Measurements from ENCODE around the gene CHSY1. TPM values are rescaled to one million over a fixed set of nuclear protein-coding genes. Genes with fewer than 3 reads are reported as not detected.

The CHSY1 gene
- total RNA-seq, 1 donor from 2014 or later: 14.1 TPM

DNA sequence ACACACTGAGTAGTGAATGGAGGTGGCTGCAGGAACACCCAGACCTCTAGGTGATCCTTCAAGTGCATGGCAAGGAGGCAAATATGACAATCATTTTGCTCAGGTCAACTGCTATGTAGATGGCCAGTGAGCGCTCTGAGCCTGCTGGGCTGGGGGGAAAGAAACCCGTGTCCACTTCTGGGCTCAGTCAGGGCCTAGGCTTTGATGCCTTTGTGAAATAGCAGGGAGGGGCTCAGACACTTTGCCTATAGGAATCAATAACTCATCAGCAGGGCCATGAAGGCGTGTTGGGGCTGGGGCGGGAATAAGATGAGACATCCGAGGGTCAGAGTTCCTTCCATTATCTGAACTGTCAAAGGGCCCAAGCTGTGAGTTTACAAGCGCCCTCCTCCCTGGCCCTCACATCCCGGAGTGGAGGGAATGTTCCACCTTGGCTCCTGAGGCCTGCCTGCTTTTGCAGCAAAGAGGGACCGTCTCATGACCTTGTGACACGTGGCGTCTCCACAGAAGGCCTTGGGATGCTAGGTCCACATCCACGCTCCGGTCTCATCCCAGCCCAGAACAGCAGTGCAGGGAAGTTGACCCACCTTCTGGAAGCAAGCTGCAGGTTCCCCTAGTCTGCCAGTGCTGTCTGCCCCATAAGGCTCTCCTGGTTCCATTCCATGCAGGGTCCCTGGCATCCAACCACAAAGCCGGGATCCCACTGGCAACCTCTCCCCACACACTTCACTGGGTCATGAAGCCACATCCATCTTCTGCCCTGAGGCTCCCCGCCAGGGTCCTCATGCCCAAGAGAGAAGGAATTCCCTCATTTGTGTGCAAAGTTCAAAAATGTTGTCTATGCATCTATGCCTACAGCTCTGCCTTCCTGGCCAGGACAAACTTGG lies 78.4 kb downstream of the CHSY1 start:
- DNase-seq (ENCODE audit: low read depth): no peak

DNA sequence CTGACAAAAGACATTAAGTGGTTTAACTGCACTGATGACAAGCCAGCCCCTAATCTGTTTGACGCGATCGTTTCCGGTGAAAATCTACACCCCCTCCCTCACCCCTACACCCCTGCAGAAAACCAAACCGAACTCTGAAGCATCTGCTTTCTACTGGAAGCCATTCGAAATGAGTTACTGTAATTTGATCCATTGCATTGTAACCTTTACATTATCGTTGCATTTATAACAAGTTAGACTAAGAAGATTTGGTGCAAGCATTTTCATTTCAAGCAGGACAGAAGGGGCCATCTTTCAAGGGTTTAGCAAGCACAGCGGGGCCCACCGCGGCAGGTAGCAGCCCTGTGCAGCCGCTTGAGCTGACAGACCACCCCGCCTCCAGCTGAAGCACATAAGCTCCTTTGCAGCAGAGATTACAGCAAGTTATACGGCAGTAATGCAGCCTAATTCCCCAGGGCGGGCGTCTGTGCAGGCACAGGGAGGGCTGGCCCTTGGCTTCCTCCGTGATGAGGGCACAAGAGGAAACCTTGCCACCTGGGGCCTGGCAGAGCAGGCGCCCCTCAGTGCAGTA lies 79.3 kb downstream of the CHSY1 start:
- DNase-seq (ENCODE audit: low read depth): no peak

DNA sequence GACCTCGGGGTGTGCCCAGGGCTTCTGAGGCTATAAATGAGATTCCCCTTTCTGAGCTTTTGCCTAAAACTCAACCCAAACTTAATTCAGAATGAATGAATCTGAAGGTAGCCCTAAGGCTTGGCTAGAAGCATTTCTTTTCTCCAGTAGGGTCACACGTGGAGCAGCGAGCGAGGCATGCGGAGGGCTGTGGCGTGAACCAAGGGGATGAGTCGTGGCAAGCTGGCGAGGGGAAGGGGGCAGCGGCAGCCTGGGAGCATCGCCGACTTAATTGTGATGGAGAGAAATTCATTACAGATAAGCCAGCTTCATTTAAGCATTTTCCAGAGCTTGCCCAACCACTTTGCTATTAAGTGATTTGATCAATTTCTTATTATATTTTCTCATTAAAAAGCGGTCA lies 79.9 kb downstream of the CHSY1 start:
- no peak for DNase-seq (ENCODE audit: low read depth)

DNA sequence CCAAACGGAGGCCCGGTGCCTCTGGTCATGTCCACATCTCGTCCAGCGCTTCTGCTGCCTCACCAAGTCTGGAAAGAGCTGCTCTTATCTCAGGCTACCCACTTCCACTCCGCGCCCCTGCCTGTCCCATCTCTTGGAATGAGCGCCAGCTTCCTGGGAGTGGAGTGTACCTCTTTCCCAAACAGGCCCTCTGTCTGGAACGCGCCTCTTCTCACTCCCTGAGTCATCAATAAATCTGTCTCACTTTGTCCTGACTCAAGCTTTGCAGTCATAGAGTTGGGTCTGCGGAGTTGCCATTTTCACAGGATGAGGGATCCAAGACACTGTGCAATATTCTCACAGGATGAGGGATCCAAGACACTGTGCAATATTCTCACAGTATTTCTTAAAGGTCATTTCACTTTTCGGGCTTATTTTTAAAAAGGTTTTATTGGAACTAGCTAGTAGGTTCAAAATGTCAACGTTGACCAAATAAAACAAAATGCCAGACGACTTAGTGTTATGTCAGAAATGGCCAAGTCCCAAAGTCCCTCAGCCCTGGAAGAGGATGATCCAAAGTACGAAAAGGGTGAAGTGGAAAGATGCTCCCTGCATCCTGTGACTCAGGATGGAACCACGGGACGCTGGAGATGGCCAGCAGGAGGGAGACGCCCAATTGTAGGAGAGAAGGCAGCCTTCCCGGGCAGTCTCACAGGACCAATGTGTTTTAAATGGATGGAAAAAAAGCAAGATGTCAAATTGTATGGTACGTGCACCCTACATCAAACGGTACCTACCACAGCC lies 81.1 kb downstream of the CHSY1 start:
- peak; percentile 25 for DNase-seq (ENCODE audit: low read depth)

DNA sequence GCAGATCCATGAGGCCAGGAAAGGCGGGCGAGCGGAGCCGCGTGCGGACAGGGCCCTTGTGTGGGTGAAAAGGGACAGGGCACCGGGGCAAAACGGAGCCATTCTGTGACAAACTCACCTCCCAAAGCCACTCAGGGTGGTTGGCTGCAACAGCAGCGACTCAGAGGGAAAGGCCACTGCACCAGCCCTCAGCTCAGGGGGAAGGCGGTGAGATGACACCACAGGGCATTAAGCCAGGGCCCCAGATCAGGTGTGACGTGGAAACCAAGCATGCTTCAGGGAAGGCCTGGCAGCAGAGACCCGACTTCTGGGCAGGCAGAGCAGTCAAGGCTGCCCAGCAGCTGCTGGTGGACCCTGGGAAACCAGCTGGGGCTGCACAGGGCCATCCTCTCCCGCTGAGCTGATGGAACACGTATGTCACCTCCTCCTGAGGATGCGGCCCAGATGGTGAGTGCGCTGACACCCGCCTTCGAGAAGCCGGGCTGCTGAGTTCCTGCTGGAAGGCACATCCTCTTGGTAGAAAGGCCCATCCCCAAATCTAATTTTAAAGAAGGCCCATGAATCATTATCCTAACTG lies 82.3 kb downstream of the CHSY1 start:
- peak; percentile 81 for DNase-seq (ENCODE audit: low read depth)

DNA sequence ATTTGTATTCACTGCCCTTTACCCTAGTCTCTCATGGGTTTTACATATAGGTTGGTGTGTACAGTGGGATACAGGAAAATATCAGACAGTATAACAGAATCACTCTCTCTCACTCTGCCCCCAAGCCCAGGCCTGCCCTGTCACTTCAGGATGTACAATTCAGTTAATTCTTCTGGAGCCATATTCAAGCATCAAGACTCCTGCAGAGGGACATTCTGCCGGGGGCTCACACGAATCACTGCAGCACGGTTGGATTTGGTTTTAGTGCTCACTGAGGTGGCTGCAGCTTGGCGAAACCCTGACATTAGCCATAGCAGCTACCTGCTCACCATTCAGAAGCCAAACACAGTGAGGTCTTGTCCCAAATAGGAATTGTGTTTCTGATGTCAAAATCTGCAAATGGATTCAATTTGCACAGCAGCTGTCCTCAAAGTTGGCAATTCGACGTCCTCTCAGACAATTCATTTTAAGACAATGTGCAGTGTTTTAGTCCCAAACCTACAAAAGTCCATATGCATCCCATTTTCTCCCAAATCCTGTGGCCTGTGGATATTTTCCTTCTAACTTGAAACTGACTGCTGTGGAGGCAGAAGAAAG lies 82.9 kb downstream of the CHSY1 start:
- DNase-seq (ENCODE audit: low read depth): no peak

DNA sequence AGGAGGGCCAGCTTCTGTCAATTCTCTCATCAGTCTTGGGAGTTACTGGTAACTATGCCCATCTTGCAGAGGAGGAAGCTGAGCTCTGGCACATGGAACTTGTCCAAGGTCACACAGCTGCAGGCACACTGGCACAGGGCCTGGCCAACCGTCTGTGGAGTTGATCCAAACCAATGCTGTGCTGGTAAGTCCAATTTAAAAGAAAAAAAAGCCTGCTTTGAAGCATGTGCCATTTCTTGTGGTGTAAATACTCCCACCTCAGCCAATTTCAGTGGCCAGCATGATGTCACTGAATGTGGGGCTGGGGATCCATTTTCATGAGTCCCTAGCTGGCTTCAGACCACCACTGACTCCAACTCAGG lies 83.4 kb downstream of the CHSY1 start:
- peak; percentile 73 for DNase-seq (ENCODE audit: low read depth)

DNA sequence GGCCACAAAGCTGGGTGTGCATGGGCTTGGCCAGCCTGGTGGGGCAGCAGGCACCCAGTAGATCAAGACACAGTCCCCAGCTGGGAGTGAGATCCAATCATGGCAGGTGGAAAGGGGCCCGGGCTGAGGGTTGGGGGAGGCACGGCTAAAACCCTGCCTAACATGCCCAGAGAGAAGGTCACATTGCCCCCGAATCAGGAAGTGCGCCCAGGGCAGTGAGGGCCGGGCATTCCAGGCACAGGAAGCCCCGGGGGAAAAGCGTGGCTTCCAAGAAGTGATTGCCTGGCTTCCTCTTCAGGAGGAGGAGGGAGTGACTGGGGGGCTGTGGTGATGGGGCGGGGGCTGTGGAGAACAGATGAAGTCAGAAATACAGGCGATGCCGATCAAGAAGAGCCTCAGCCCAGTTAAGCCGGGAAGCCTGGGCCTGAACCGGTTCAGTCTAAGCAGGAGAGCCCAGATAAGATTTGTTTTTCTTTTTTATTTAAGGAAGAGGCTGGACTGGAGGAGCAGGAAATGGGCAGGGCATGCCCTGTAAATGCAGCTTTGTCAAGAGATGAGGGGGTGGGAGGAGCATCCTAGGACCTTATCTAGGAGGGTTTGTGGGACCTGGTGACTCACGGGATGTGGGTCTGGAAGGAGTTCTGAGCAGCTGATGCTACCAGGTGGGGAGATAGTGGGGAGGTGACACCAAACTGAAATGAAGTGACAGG lies 83.9 kb downstream of the CHSY1 start:
- DNase-seq (ENCODE audit: low read depth): peak; percentile 23

DNA sequence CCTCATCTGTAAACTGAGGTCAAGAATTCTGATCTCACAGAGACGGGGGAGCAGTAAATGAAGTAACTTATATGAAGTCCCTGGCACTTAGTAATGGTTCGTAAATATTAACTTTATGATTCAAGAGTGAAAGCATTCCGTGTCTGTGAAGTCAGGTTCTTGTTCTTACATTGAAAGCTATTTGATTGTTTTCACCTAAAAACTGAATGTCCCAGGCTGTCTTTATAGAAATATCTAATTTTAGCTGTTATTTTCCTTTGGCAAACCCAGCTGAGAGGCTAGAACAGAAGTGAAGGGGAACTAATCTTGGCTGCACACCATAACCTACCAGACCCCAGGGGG lies 84.5 kb downstream of the CHSY1 start:
- DNase-seq (ENCODE audit: low read depth): no peak

DNA sequence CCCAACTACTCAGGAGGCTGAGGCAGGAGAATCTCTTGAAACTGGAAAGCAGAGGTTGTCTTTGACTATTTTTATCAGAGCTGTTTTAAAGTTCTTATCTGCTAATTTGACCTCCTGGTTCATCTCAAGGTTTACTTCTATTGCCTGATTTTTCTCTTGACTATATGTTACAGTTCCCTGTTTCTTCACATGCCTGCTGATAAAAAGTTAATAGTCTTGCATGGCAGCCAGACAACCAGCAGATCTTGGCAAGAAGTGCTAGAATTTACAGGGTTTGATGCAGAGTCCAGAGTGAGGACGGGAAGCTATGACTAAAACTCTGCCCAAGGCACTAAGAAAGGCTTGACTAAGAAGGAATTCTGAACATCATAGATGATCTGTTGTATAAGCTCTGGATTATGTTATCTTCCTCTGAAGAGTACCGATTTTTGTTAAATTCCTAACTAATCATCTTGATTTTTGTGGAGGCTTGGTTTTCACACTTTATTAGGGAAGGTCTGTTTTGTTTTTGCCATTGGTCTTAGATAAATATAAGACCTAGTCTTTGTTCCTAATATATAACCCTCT lies 85.9 kb downstream of the CHSY1 start:
- no peak for DNase-seq (ENCODE audit: low read depth)

DNA sequence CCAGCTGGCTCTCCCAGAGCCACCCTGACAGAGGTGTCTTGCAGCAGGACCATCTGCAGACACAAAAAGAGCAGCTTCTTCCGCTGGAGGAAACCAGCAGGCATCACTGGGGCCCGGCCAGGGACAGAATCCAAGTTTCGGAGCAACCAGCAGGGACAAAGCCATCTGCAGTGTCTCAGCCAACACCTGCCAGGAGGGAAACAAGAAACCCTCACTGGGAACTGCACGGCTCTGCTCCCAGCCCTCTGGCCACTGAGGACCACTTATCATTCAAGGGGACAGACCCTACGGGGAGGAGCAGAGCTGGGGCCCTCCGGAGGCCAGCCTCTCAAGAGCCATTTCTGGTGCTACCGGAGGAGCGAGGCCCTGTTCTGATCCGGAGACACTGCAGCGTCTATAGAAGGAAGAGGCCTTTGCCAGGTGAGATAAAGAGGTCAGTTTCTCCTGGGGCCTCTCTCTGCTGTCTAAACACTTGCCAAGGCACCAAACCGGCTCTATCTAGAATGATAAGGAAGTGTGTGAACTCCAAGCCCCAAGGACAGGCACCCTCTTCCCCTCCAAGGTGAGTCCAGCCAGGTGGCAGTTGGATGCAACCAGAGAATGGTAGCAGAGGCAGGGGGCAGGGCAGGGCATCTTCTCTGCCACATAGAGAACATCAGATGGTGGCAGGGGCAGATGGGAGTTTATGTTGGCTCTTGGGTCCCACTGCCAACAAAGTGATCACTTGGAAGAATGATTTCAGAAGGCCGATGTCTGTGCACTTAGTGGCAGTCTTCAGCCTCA lies 89.0 kb downstream of the CHSY1 start:
- DNase-seq (ENCODE audit: low read depth): peak; percentile 38

DNA sequence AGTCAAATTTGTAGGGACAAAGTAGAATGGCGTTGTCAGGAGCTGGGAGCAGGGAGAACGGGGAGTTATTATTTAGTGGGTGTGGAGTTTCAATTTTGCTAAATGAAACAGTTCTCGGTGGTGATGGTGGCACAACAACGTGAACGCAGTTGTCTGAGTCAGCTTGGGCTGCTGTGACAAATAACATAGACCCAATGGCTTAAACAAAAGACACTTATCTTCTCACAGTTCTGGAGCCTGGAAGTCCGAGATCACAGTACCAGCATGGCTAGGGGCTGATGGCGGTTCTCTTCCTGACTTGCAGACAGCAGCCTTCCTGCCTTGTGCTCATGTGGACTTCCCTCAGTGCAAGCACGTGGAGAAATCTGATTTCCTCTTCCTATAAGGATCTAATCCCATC lies 90.2 kb downstream of the CHSY1 start:
- DNase-seq (ENCODE audit: low read depth): no peak

DNA sequence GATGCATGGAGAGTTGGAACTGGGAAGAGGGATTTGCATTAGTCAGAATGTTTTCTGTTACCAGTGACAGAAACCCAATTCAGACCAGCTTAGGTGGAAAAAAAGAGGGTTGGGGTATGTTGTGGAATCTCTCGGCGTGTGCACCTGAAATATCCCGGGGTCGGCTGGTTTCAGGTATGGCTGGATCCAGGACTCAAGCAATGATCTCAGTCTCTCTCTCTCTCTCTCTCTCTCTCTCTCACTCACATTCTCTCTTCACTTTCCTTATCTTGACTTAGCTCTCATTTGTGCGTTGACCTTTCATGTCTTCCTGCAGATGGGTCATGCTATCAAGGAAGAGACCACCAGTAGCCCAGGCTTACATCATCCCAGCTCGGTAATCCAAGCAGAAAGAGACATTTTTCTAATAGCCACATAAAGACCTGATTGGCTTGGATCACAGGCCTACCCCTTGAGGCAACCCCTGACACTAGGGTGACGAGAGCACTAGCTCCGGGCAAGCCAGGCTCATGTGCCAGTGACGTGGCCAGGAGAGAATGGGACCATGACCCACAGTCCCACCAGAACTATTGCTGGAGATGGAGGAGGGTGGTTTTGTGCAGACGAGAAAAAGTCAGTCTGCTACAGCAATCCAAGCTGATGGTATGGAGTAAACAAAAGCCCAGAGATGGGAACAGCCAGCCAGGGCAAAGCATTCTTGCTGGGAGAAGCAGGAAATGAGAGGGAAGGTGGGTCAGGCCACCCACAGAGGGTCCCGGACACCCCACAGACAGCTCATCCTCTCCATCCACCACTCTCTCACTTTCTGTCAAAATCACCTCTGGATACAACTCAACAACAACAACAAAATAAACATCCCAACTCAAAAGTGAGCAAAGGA lies 91.7 kb downstream of the CHSY1 start:
- DNase-seq (ENCODE audit: low read depth): no peak

DNA sequence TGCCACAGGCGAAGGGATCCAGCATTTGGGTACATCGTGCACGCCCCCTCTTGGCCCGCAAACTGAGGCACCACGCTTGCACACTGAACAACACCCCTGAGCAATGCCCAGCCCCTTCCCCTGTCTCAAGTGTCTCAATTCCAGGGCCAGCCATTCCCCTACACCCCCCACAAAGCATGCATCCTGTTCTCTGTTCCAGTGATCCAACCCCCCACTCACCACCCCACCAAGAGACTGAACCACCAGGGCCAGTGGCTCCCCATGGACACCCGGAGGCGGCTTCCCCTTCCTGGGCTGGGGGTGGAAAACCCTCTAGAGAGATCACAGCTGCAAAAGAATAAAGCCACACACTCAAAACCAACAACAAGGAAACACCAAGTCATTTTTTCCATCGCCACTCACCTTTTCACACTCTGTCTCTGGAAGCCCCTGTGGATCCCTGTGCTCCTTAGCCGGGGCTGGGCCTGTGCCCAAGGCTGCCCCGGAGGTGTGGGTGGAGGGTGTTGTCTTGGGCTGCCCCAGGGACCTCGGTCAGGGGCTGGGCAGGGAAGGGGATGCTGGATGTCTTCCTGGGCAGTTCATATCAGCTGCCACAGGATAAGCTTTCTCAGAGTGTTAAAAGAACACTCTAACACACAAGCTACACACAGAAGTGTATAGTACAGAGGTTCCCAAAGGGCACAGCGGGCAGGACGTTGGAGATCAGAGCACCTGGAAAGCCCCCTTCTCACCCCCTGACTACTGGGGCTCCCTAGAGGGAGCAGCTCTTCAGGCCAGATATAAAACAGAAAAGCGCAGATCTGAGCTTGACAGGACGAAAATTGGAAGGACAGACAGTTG lies 92.5 kb downstream of the CHSY1 start:
- DNase-seq (ENCODE audit: low read depth): no peak

DNA sequence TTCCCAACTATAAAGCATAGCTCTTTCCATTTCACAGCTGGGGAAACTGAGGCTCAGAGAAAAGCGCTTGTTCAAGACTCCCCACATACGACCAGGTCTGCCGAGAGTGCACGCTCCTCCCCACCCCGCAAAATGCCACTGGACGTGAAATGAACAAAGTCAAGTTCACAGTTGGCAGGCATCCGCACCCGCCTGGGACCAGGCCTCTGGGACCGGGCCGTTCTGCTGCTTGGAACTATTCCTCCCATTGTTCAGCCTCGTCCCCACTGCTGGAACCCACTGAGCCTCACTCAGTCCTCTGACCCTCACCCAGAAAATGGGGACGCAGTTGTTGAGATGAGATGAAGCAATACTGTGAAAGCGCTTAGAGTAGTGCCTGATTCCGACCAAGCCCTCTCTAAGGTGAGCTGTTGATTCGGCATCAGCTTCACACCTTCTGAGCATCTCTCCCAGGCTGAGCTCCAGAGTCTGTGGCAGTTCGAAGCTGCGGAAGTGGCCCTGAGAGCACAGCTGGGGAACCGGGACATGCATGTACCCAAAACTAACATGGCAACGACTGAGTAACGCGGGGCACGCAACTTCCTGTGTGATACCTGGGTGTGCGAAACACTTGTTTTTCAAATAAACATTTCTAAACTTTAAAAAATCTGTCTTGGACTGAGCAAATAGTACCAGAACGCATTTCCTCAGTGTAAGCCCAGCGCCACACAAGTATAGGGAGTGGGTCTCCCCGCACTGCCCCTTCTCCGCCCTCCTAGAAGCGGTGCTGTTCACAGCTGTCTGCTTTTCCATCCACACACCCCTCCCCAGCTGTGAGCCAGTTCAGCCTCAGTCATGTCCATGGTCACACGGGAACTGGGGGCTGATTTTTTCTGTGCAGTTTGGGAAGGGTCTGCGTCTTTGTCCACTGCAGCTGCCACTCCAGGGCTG lies 93.4 kb downstream of the CHSY1 start:
- no peak for DNase-seq (ENCODE audit: low read depth)

DNA sequence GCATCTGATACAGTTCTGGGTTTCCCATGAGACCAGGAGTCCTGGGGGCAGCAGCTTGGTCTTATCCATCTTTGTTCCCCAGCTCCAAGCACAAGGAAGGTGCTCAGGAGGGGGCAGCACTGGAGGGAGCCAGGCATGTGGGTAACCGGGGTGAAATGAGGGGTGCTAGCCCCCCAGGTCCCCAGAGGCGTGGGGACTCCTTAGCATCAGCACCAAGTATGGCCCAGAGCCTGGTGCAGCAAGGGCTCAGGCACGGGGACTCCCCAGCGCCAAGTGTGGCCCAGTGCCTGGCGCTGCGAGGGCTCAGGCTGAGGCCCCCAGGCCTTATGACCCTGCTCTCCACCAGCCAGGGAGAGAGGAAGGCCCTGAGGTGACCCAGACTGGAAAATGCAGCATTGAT lies 94.1 kb downstream of the CHSY1 start:
- no peak for DNase-seq (ENCODE audit: low read depth)

Measured in myocyte (in vitro differentiated cells).